GM21381 (cell line): ENCODE results near the gene HORMAD2.
"Not testable (repeated sequence)": the region's sequence is repeated elsewhere in the genome, so short reads cannot be mapped to it uniquely, and the experiment has no call there.

Experiments
- ATAC-seq: cut with Tn5 transposase; IDR thresholded peaks from one replicate; pipeline ENCODE4 v1.9.1; 2021; ENCODE audit warnings: mild to moderate bottlenecking, moderate library complexity; ENCODE audit not compliant: unreplicated experiment

The HORMAD2 gene

GRCh38 chr22:30100770-30101169 is 20.5 kb downstream of the HORMAD2 start:
- ATAC-seq: not testable (repeated sequence)

DNA sequence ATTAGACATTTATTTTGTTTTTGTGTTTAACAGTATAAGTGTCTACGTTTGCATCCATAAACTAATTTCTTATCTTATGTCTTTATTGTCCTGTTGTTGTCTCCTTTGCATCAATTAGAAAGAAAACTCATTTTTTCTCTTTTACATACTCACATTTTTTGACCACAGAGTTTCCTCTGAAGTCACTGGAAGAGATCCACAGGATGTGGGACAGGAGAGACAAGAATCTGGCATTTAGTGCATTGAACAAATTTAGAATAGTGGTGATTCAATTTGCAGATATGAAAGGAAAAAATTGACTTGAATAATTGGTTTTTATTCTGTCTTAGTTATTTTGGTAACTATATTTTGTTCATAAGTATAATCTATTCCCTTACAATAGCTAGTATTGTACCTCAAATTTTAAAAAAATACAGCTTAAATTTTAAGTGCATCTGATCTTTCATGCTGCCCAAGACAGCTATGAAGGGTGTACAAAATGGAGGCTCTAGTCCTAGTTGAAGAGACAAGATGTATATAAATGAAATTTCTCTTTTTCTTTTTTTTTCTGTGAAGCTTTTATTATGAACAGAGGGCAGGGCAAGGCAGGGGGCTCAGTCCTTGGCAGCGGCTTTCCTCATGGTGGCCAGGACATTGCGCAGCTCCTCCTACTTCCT is 24.4 kb downstream of the HORMAD2 start:
- no peak for ATAC-seq

DNA sequence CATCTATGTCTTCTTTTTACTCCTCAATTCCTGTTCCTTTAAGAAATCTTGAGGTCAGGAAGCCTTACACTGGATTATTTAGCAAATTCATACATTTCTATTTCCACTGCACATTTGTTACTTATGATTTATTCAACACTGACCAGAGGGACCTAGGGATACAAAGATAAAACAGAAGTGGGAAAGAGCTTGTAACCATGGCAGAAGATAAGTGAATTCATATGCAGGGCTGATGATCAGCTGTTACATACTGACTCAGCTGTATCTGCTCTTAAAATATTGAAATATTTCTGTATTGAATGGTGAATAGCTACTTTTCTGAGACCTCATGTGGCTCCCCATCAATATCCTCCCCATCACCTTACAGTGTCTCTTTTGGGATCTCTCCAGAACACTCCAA is 25.2 kb downstream of the HORMAD2 start:
- no peak for ATAC-seq

GRCh38 chr22:30113494-30113893 is 33.2 kb downstream of the HORMAD2 start:
- no peak for ATAC-seq

GRCh38 chr22:30114361-30114760 is 34.1 kb downstream of the HORMAD2 start:
- no peak for ATAC-seq

DNA sequence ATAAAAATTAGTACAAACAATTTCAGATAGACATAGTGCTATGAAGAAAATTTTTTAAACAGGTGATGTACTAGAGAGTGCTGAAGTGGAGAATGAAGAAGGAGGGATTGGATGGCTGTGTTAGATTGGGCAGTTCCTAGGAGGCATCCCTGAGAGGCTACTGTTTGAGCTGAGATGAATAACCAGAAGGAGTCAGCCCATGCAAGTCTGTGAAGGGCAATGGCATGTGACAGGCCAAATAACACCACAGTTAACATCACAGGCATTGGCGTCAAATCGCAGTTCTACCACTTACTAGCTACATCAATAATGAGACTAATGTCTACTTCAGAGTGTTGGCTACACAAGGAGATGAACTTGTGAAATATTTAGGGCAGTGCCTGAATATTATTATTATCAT is 35.4 kb downstream of the HORMAD2 start:
- ATAC-seq: no peak

DNA sequence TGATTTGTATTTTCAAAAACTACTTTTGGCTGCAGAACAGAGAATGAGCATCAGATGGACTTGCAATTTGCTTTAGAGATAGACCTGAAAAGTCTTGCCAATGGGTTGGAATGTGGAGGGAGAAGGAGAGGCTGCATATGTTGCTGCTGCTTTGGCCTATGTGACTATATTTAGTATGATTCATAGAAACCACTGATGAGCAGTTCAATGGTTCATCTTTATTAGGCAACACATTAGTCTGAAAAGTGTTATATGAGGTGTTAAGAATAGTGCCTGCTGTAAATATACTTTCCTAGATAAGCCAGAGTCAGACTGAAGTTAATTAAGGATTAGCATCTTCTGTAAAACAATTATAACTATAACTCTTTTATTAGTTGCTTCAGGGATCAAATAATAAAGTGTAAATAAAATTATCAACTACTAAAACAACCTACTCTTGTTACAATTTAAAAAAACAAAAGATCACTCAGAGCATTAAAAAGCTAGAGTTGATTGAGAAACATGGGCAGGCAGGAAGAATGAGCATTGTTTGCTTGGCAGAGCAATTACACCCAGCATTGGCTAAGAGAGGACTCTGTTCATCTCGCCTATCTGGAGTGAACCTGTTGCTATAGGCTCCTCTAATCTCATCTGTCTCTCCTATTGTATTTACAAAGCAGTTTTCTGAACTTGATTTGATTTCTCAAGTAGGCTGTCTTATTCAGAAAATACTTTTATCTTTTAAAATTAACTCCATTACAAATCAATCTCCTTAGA is 36.3 kb downstream of the HORMAD2 start:
- no peak for ATAC-seq

DNA sequence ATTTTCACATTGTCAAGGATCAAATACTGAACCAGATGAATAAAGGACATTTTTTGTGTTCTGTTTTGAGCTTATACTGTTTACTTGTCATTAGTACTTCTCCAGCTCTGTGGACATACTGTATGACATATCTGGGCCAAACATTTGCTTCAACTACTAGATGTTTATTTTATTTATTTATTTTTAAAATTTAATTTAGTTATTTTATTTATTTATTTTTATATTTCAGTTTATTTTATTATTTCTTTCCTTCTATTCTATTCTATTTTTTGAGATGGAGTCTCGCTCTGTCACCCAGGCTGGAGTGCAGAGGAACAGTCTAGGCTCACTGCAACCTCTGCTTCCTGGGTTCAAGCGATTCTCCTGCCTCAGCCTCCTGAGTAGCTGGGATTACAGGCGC is 37.0 kb downstream of the HORMAD2 start:
- ATAC-seq: no peak

- ATAC-seq: no peak
These were observed 38.0 kb downstream of the HORMAD2 start for GRCh38 chr22:30118291-30118690.

DNA sequence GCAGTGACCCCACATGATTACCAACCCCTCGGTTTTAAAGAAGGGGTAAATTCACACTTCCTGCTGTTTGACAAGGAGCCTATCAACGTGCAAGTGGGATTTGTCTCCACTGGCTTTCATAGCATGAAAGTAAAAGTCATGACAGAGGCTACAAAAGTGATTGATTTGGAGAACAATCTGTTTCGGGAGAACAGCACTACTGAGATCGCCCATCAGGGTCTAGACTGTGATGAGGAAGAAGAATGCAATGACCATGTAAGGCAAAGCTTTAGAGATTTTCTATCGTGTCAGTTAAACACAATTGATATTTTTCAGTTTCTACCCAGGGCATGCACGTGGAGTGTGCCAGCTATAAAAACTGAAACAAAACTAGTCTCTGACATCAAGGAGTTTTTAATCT is 41.7 kb downstream of the HORMAD2 start:
- no peak for ATAC-seq

DNA sequence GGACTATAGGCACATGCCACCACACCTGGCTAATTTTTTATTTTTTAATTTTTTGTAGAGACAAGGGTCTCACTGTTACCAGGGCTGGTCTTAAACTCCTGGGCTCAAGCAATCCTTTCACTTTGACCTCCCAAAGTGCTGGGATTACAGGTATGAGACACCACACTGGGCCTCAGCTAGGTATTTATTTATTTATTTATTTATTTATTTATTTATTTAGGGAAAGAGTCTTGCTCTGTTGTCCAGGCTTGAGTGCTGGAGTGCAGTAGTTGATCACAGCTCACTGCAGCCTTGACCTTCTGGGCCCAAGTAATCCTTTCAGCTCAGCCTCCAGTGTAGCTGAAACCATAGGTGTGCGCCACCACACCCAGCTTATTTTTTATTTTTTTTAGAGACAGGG is 43.2 kb downstream of the HORMAD2 start:
- ATAC-seq: no peak

- no peak for ATAC-seq
These were observed 47.5 kb downstream of the HORMAD2 start for GRCh38 chr22:30127749-30128166.

GRCh38 chr22:30128511-30128910 is 48.2 kb downstream of the HORMAD2 start:
- no peak for ATAC-seq

DNA sequence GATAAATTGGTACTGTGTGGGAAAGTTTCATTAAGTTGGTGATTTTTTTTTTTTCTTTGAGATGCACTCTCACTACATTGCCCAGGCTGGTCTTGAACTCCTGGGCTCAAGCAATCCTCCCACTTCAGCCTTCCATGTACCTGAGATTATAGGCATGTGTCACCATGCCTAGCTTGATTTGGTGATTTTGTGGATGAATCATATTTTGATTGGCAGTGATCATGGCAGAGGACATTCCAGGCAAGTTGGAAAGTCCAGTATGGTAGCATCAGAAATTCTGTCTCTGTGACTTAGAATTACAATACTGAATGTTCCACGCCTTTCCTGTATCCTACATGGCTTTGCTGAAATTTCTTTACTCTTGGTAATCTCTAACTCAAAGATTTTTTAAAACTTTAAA is 49.4 kb downstream of the HORMAD2 start:
- ATAC-seq: no peak

- ATAC-seq: no peak
These were observed 52.2 kb downstream of the HORMAD2 start for GRCh38 chr22:30132290-30132996.

DNA sequence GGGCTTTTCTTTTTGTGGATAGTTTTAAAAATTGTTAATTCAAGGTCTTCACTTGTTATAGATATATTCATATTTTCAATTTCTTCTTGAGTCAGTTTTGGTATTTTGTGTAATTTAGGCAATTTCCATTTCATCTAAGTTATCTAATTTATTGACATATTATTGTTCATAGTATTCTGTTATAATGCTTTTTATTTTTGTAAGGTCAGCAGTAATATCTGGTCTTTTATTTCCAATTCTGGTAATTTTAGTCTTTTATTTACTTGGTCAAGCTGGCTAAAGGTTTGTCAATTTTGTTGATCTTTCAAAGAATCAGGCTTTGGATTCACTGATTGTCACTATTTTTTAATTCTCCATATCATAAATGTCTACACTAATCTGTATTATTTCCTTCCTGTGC is 60.1 kb downstream of the HORMAD2 start:
- ATAC-seq: no peak

DNA sequence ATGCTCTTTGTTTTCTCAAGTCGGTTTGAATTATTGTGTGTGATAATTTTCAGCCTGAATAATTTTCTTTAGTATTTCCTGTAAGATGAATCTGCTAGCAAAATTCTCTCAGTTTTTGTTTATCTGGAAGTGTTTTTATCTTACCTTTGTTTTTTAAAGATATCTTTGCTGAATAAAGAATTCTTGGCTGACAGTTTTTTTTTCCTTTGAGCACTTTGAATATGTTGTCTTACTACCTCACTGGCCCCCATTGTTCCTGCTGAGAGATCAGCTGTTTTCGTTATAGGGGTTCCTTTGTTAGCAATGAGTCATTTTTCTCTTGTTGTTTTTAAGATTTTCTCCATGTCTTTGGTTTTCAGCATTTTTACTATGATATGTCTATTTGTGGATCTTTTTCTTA is 63.0 kb downstream of the HORMAD2 start:
- ATAC-seq: no peak

GRCh38 chr22:30144391-30144790 is 64.1 kb downstream of the HORMAD2 start:
- no peak for ATAC-seq

GRCh38 chr22:30150212-30150611 is 69.9 kb downstream of the HORMAD2 start:
- ATAC-seq: no peak

DNA sequence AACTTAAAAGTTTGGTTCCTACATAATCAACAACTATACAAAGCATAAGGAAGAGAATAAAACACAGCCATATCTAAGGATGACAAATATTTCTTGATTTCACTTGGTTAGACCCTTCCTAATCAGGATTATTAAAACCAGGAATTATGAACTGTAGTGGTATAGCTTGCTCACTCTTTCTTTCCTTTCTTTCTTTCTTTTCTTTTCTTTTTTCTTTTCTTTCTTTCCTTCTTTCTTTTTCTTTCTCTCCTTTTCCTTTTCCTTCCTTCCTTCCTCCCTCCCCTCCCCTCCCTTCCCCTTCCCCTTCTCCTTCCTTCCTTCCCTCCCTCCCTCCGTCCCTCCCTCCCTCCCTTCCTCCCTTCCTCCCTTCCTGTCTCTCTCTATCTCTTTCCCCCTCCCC is 78.0 kb downstream of the HORMAD2 start:
- no peak for ATAC-seq

DNA sequence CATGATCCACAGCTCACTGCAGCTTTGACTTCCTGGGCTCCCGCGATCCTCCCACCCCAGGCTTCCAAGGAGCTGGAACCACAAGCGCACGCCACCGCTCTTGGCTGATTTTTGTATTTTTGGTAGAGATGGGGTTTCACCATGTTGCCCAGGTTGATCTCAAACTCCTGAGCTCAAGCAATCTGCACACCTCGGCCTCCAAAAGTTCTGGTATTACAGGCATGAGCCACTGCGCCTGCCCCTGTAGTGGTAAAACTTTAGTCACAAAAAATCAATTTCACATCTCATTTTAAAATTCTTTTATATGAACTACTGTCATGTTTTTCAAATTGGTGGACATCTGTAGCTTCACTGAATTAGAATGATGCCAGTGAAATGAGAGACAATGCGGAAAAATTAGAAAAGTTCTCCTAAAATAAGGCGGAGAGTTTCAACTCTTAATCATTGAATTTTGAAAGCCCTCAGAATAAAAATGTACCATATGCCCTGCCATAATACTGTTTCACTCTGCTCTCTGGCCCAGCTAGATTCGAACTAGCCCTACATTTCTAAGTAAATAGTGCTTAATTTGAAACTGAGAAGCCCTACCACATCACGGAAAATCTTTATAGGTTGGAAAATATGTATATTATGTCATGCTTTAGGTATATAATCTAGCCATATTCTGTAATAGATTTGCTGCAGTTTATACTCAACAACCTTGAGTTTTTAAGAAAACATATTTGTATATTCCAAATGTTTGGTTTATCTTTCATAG is 78.7 kb downstream of the HORMAD2 start:
- ATAC-seq: no peak
